GM19099 (cell line): Measurements from ENCODE around the gene CCDC148.

Experiments
- POLR2A ChIP-seq: IDR thresholded peaks from 3 replicates; pipeline ENCODE4 v1.6.1; 2011; ENCODE audit warnings: low read depth; ENCODE audit not compliant: insufficient read length; ENCODE audit errors: extremely low read depth

Gene CCDC148

GRCh38 chr2:158488442-158489216 lies 32.1 kb upstream of the CCDC148 start:
- no peak for TF ChIP-seq POLR2A

- no peak for TF ChIP-seq POLR2A
Measured at GRCh38 chr2:158487419-158487818, 30.9 kb upstream of the CCDC148 start.

GRCh38 chr2:158486970-158487325 lies 30.4 kb upstream of the CCDC148 start:
- no peak for TF ChIP-seq POLR2A

- TF ChIP-seq POLR2A, result no peak
Measured at GRCh38 chr2:158486150-158486969, 29.8 kb upstream of the CCDC148 start.

- no peak for TF ChIP-seq POLR2A
Measured at GRCh38 chr2:158484892-158485556, 28.5 kb upstream of the CCDC148 start.

GRCh38 chr2:158482594-158482993 lies 26.0 kb upstream of the CCDC148 start:
- no peak for TF ChIP-seq POLR2A

- no peak for TF ChIP-seq POLR2A
Measured at GRCh38 chr2:158481116-158481515, 24.6 kb upstream of the CCDC148 start.

- TF ChIP-seq POLR2A, result no peak
Measured at GRCh38 chr2:158478816-158479215, 22.3 kb upstream of the CCDC148 start.

- TF ChIP-seq POLR2A, result no peak
Measured at GRCh38 chr2:158478237-158478636, 21.7 kb upstream of the CCDC148 start.

- TF ChIP-seq POLR2A, result no peak
Measured at GRCh38 chr2:158477202-158477601, 20.6 kb upstream of the CCDC148 start.

GRCh38 chr2:158473719-158474392 lies 17.3 kb upstream of the CCDC148 start:
- TF ChIP-seq POLR2A, result no peak

GRCh38 chr2:158467248-158467647 lies 10.7 kb upstream of the CCDC148 start:
- TF ChIP-seq POLR2A, result no peak

GRCh38 chr2:158464426-158465281 lies 8.1 kb upstream of the CCDC148 start:
- no peak for TF ChIP-seq POLR2A

GRCh38 chr2:158463496-158464095 lies 7.0 kb upstream of the CCDC148 start:
- TF ChIP-seq POLR2A, result no peak
